H9 (cell line): Measurements from ENCODE around the gene MAT2A. TPM values are rescaled to one million over a fixed set of nuclear protein-coding genes. Genes with fewer than 3 reads are reported as not detected.

Experiments used
- DNase-seq: peaks from one replicate; pipeline ENCODE4 v3.0.0-alpha.2; 2017
- H2AFZ ChIP-seq: one replicate; pipeline ENCODE4 v1.6.1; 2013; ENCODE audit warnings: mild to moderate bottlenecking, low read length, control low read depth, moderate library complexity
- H2AK5ac ChIP-seq: 2 replicates; pipeline ENCODE4 v1.6.1; 2013; ENCODE audit warnings: low read length, control low read depth, mixed read lengths; ENCODE audit not compliant: insufficient read length
- H2BK120ac ChIP-seq: one replicate; pipeline ENCODE4 v1.6.1; 2013; ENCODE audit warnings: low read depth, mild to moderate bottlenecking, low read length, control low read depth, inconsistent platforms; ENCODE audit not compliant: poor library complexity, severe bottlenecking
- H2BK12ac ChIP-seq: 2 replicates; pipeline ENCODE4 v1.6.1; 2013; ENCODE audit warnings: low read length, control low read depth, mixed read lengths, low read depth; ENCODE audit not compliant: insufficient read length
- H2BK15ac ChIP-seq: 2 replicates; pipeline ENCODE4 v1.6.1; 2013; ENCODE audit warnings: low read depth, low read length, control low read depth
- H2BK20ac ChIP-seq: one replicate; pipeline ENCODE4 v1.6.1; 2013; ENCODE audit warnings: low read depth, mild to moderate bottlenecking, low read length, control low read depth, inconsistent platforms; ENCODE audit not compliant: poor library complexity, severe bottlenecking
- H2BK5ac ChIP-seq: 2 replicates; pipeline ENCODE4 v1.6.1; 2013; ENCODE audit warnings: low read length, control low read depth, mixed read lengths; ENCODE audit not compliant: insufficient read length
- H3K14ac ChIP-seq: 2 replicates; pipeline ENCODE4 v1.6.1; 2013; ENCODE audit warnings: low read length, control low read depth; ENCODE audit not compliant: insufficient read depth
- H3K18ac ChIP-seq: 2 replicates; pipeline ENCODE4 v1.6.1; 2013; ENCODE audit warnings: low read depth, mild to moderate bottlenecking, mixed read lengths, low read length, control low read depth; ENCODE audit not compliant: insufficient read length
- H3K23ac ChIP-seq: 2 replicates; pipeline ENCODE4 v1.6.1; 2013; ENCODE audit warnings: low read length, control low read depth, mixed read lengths, low read depth; ENCODE audit not compliant: insufficient read length
- H3K23me2 ChIP-seq: 2 replicates; pipeline ENCODE4 v1.6.1; 2013; ENCODE audit warnings: low read depth, mild to moderate bottlenecking, mixed read lengths, low read length, control low read depth; ENCODE audit not compliant: insufficient read length, poor library complexity, severe bottlenecking
- H3K27ac ChIP-seq: 2 replicates; pipeline ENCODE4 v1.5.1; 2013; ENCODE audit warnings: low read length, control low read depth, mixed read lengths, low read depth; ENCODE audit not compliant: insufficient read length
- H3K27me3 ChIP-seq: 2 replicates; pipeline ENCODE4 v1.6.1; 2013; ENCODE audit warnings: low read length, control low read depth, inconsistent platforms; ENCODE audit not compliant: insufficient read depth
- H3K4ac ChIP-seq: 2 replicates; pipeline ENCODE4 v1.6.1; 2013; ENCODE audit warnings: low read depth, mild to moderate bottlenecking, control low read depth, inconsistent platforms, low read length, moderate library complexity
- H3K4me1 ChIP-seq: 2 replicates; pipeline ENCODE4 v1.6.1; 2013; ENCODE audit warnings: low read length, control low read depth, inconsistent platforms; ENCODE audit not compliant: insufficient read depth
- H3K4me2 ChIP-seq: 2 replicates; pipeline ENCODE4 v1.6.1; 2013; ENCODE audit warnings: low read length, control low read depth, mixed read lengths; ENCODE audit not compliant: insufficient read length, insufficient read depth
- H3K56ac ChIP-seq: 2 replicates; pipeline ENCODE4 v1.6.1; 2013; ENCODE audit warnings: low read depth, mild to moderate bottlenecking, mixed read lengths, low read length, control low read depth; ENCODE audit not compliant: insufficient read length
- H3K79me1 ChIP-seq: 2 replicates; pipeline ENCODE4 v1.6.1; 2013; ENCODE audit warnings: low read depth, mild to moderate bottlenecking, moderate library complexity, low read length, control low read depth, inconsistent platforms; ENCODE audit not compliant: insufficient read depth, poor library complexity, severe bottlenecking
- H3K79me2 ChIP-seq: 2 replicates; pipeline ENCODE4 v1.6.1; 2013; ENCODE audit warnings: low read length, control low read depth, inconsistent platforms; ENCODE audit not compliant: insufficient read depth
- H3K9ac ChIP-seq: 2 replicates; pipeline ENCODE4 v1.6.1; 2013; ENCODE audit warnings: low read length, control low read depth, mixed read lengths; ENCODE audit not compliant: insufficient read length; ENCODE audit errors: extremely low read depth
- H3K9me3 ChIP-seq: one replicate; pipeline ENCODE4 v1.6.1; 2013; ENCODE audit warnings: low read depth, low read length, inconsistent platforms; ENCODE audit not compliant: control insufficient read depth
- H3T11ph ChIP-seq: one replicate; pipeline ENCODE4 v1.6.1; 2013; ENCODE audit warnings: mild to moderate bottlenecking, low read length, control low read depth, inconsistent platforms
- H4K20me1 ChIP-seq: one replicate; pipeline ENCODE4 v1.6.1; 2013; ENCODE audit not compliant: control insufficient read depth, insufficient read length, insufficient read depth
- H4K5ac ChIP-seq: 2 replicates; pipeline ENCODE4 v1.6.1; 2013; ENCODE audit warnings: low read depth, mild to moderate bottlenecking, mixed read lengths, low read length, control low read depth; ENCODE audit not compliant: insufficient read length
- H4K8ac ChIP-seq: replicated peaks from 2 replicates; pipeline ENCODE4 v1.6.1; 2013; ENCODE audit warnings: low read length, control low read depth, mixed read lengths, low read depth; ENCODE audit not compliant: insufficient read length
- H4K91ac ChIP-seq: 2 replicates; pipeline ENCODE4 v1.6.1; 2013; ENCODE audit warnings: low read depth, mild to moderate bottlenecking, moderate library complexity, mixed read lengths, low read length, control low read depth; ENCODE audit not compliant: insufficient read length
- H3K27ac Mint-ChIP-seq, 3 experiments: 2 replicates in 2 of 3; 3 replicates in 1 of 3; pipeline ENCODE4 v1.8.0; 2020 to 2021; ENCODE audit warnings: mixed read lengths in 3 of 3, mild to moderate bottlenecking in 1 of 3, moderate library complexity in 1 of 3
- H3K27me3 Mint-ChIP-seq: 2 replicates; pipeline ENCODE4 v1.8.0; 2021; ENCODE audit warnings: low read depth, mild to moderate bottlenecking, moderate library complexity, mixed read lengths
- H3K36me3 Mint-ChIP-seq, 3 experiments: 2 replicates in 2 of 3; 3 replicates in 1 of 3; pipeline ENCODE4 v1.8.0; 2020 to 2021; ENCODE audit warnings: low read depth in 3 of 3, mixed read lengths in 3 of 3; ENCODE audit not compliant: insufficient read depth in 1 of 3
- H3K4me1 Mint-ChIP-seq, 2 experiments: 2 replicates each; pipeline ENCODE4 v1.8.0; 2020; ENCODE audit warnings: mixed read lengths in 2 of 2
- H3K4me3 Mint-ChIP-seq, 2 experiments: 2 replicates in 1 of 2; 3 replicates in 1 of 2; pipeline ENCODE4 v1.8.0; 2020 to 2021; ENCODE audit warnings: mild to moderate bottlenecking in 2 of 2, mixed read lengths in 2 of 2, moderate library complexity in 1 of 2
- H3K9me3 Mint-ChIP-seq, 2 experiments: 2 replicates in 1 of 2; 3 replicates in 1 of 2; pipeline ENCODE4 v1.8.0; 2020; ENCODE audit warnings: mild to moderate bottlenecking in 2 of 2, mixed read lengths in 2 of 2, moderate library complexity in 1 of 2
- whole genome bisulfite sequencing: extraction: QIAGEN DNeasy Blood & Tissue Kit; methylation state at CpG from one replicate; pipeline ENCODE4 v1.1.7; 2013; ENCODE audit warnings: missing lambda C conversion rate, low lambda C conversion rate, mixed read lengths; ENCODE audit not compliant: insufficient read length; ENCODE audit errors: extremely low coverage; 5-methylcytosine and 5-hydroxymethylcytosine counted together
- total RNA-seq: library from RNA; stranded (reverse); gene quantifications from 2 replicates; pipeline ENCODE4 v1.2.1, GENCODE V29; 2021
- TF ChIP-seq, protein P1 (sequence below): fragments of 200-600 bp; sonication (generic); conservative IDR thresholded peaks from 3 replicates; pipeline ENCODE4 v1.8.0; 2021; ENCODE audit warnings: antibody characterized with exemption, mild to moderate bottlenecking

MAT2A gene
- total RNA-seq, 1 experiment from 2014 or later: 459 TPM

DNA sequence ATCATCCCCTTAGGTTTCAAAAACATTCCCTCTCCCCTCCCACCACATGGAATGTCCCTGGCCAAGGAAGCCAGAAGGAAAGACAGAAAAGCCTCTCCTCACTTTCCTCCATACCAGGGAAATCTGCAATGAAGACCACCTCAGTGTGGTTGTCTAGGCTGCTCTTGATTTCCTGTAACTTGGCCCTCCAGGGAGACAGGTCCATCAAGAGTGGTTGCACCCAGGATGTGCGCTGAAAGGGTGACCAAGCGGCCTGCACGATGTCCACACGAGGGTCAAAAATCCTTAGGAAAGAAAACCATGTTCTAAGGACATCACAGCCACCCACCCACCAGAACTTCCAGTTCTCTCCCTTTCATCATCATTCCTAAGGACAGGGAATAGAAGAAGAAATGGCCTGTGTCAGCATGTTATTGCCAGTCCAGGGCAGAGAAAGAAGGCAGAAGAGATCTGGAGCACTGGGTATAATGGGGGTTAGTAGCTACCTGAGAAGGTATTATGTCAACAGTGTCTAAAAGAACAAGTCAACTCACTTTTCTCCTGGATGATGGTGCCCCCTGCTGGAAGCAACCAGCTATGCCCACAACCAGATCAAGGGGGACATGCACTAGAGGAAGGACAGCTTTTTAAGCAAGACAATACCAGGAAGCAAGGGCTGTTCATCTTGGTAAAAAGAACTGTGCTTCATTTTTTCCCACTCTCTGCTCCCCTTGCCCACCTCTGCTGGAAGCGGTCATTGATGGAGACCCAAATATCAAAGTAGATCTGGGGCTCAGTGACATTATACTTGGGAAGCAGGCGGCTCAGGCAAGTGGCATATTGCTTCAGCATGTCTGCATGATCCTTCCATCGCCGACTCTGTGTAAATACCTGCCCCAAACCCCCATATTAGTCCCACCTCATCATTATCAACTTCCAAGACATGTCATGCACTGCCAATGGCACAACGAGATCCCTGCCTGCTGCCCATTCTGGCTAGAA, 13.0 kb downstream of the MAT2A start:
- no peaks in the 10 kb centered on the region for H3K27me3 ChIP-seq
- Mint-ChIP-seq H3K9me3 (no peaks in the 10 kb centered on the region), H3K36me3 (peaks cover 17 to 61% (median 60%) of the 10 kb centered on the region in 3 experiments; a peak in 6 of 7 replicates), H3K27ac (peak overlapping the region in 1 of 3 experiments; percentile 74; a peak in 2 of 7 replicates), H3K4me1 (peaks cover 2 to 7% of the 10 kb centered on the region in 2 experiments; a peak in 2 of 4 replicates), H3K27me3 (no peaks in the 10 kb centered on the region), H3K4me3 (0 out of 5 replicates have a peak overlapping the region, but pooled peaks of 1 of the 2 experiments have one; percentile 12)
- no peak overlapping the region for H2BK12ac ChIP-seq
- H3K14ac ChIP-seq: no peak overlapping the region
- H2AFZ ChIP-seq: no peak overlapping the region
- no peaks in the 10 kb centered on the region for H3K79me2 ChIP-seq
- TF ChIP-seq, protein P1, sequence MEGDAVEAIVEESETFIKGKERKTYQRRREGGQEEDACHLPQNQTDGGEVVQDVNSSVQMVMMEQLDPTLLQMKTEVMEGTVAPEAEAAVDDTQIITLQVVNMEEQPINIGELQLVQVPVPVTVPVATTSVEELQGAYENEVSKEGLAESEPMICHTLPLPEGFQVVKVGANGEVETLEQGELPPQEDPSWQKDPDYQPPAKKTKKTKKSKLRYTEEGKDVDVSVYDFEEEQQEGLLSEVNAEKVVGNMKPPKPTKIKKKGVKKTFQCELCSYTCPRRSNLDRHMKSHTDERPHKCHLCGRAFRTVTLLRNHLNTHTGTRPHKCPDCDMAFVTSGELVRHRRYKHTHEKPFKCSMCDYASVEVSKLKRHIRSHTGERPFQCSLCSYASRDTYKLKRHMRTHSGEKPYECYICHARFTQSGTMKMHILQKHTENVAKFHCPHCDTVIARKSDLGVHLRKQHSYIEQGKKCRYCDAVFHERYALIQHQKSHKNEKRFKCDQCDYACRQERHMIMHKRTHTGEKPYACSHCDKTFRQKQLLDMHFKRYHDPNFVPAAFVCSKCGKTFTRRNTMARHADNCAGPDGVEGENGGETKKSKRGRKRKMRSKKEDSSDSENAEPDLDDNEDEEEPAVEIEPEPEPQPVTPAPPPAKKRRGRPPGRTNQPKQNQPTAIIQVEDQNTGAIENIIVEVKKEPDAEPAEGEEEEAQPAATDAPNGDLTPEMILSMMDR: peak; percentile 94
- no peaks in the 10 kb centered on the region for H3K23me2 ChIP-seq
- H4K5ac ChIP-seq: no peak overlapping the region
- no CpG with 5 or more reads among the region's 9 CpGs for WGBS
- no peak overlapping the region for H4K91ac ChIP-seq
- H3K56ac ChIP-seq: no peak overlapping the region
- H3K79me1 ChIP-seq: no peaks in the 10 kb centered on the region
- H3K27ac ChIP-seq: no peak overlapping the region
- no peak overlapping the region for H3K23ac ChIP-seq
- no peak overlapping the region for H2BK5ac ChIP-seq
- no peak overlapping the region for H4K8ac ChIP-seq
- no peaks in the 10 kb centered on the region for H4K20me1 ChIP-seq
- H2AK5ac ChIP-seq: no peak overlapping the region
- peak; percentile 82 for DNase-seq
- H2BK20ac ChIP-seq: no peak overlapping the region
- H3K4ac ChIP-seq: no peak overlapping the region
- no peak overlapping the region for H3K4me2 ChIP-seq
- H3K18ac ChIP-seq: no peak overlapping the region
- no peak overlapping the region for H2BK120ac ChIP-seq
- H3K9me3 ChIP-seq: no peaks in the 10 kb centered on the region
- no peak overlapping the region for H3K9ac ChIP-seq
- H3K4me1 ChIP-seq: no peaks in the 10 kb centered on the region
- H2BK15ac ChIP-seq: no peak overlapping the region
- no peak overlapping the region for H3T11ph ChIP-seq
